ENCODE data around the gene GPNMB.

- TF ChIP-seq CTCF (IDR thresholded peaks at IDR 0.05; ENCODE audit: low read length) (no peak), EZH2 (IDR thresholded peaks at IDR 0.05; ENCODE audit: borderline replicate concordance, low read length) (no peak)
Measured at GRCh38 chr7:23284871-23285270, 38.3 kb downstream of the GPNMB start.
